Measurements from ENCODE around the gene RTN1.

The RTN1 gene

GRCh38 chr14:59601056-59601455, 269.5 kb downstream of the RTN1 start:
- no peak for DNase-seq

- DNase-seq = no peak
These were observed 270.2 kb downstream of the RTN1 start for GRCh38 chr14:59600211-59600945.

DNA sequence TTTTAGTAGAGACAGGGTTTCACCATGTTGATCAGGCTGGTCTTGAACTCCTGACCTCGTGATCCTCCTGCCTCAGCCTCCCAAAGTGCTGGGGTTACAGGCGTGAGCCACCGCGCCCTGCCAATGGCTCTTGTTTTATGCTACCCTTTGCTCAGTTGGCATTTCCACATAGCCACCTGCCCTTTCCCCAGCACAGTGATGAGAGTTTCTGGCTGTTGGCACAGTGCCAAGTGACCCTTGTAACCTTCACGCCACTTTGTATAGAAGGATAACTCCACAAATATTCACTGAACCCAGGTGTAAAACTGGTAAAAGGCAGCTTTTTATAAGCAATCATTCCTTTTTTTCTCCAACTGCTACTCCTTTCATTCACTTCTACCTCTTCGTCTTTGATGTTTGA, 275.5 kb downstream of the RTN1 start:
- DNase-seq = no peak

- no peak for DNase-seq
These were observed 278.8 kb downstream of the RTN1 start for GRCh38 chr14:59591641-59592370.

- no peak for DNase-seq
These were observed 282.5 kb downstream of the RTN1 start for GRCh38 chr14:59588101-59588500.

GRCh38 chr14:59585891-59586554, 284.6 kb downstream of the RTN1 start:
- DNase-seq = no peak

GRCh38 chr14:59583755-59584154, 286.8 kb downstream of the RTN1 start:
- DNase-seq = no peak

- no peak for DNase-seq
These were observed 287.6 kb downstream of the RTN1 start for GRCh38 chr14:59582845-59583509.

DNA sequence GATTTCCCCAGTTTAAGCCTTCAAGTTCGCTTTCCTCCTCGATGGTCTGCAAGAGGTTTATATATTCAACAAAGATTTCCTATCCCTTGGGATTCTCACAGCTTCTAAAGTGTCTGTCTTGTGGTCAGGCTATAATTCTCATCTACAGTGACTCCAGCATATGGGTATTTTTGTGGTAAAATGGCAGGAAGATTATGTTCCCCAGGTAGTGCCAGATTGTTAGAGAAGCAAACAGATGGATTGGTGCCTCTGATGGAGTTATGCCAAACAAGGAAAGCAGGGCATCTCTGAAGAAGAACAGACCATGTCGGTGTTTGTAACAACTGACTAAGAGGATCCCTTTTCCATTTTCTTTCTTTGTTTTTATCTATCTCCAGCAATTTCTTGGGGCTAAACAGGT, 288.4 kb downstream of the RTN1 start:
- DNase-seq = peak; percentile 52

DNA sequence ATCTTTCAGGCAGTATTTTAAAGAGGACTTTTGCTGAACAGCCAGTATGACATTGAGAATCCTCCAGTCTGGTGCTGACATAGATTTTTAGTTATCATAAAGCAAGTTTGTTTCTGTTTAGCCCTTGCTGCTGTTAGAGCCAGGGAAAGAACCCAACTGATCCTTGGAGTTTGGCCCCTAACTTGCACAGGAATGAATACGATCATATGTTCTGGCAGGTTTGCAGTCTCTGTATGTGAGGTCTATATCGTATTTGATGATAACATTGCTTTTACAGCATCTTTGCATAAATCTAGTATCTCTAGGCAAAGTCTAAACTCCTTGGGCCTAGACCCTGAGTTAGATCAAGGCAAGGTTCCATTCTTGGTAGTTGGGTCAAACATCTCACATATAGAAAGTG, 289.7 kb downstream of the RTN1 start:
- DNase-seq = no peak

- DNase-seq = peak; percentile 34
These were observed 294.0 kb downstream of the RTN1 start, which contains the start of gene CCDC175 for GRCh38 chr14:59576332-59577294. TSS of gene CCDC175 (minus strand) at chr14:59576812. CDS start at chr14:59576775, 37 bp downstream.

- no peak for DNase-seq
These were observed 300.5 kb downstream of the RTN1 start for GRCh38 chr14:59570122-59570521.

GRCh38 chr14:59566725-59567124, 303.9 kb downstream of the RTN1 start:
- no peak for DNase-seq

- DNase-seq = no peak
These were observed 304.3 kb downstream of the RTN1 start for GRCh38 chr14:59566296-59566695.

GRCh38 chr14:59565087-59565486, 305.5 kb downstream of the RTN1 start:
- no peak for DNase-seq

GRCh38 chr14:59564366-59564765, 306.2 kb downstream of the RTN1 start:
- DNase-seq = no peak

DNA sequence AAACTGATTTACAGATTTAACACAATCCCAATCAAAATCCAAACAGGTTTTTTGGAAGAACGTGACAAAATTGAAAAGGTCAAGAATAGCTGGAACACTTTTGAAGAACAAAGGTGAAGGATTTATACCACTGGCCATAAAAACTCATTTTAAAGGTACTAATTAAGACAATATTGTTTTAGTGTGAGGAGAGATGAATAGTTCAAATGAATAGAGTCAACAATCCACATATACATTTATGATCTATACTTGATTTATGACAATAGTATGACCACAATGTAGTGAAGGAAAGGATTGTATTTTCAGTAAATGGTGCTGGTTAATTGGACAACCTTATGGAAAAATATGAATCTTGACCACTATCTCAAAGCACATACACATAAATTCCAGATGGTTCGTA, 323.3 kb downstream of the RTN1 start:
- no peak for DNase-seq

Data from NCI-H446 treated with DMSO at 0.1 percent for 48 hours (cell line).